Smooth muscle cell (in vitro differentiated cells): Measurements from ENCODE around the gene TTLL9. TPM values are rescaled to one million over a fixed set of nuclear protein-coding genes. Genes with fewer than 3 reads are reported as not detected.

ENCODE experiments used
- DNase-seq: peaks from one replicate; lab custom pipeline; 2025; ENCODE audit not compliant: unreplicated experiment; lab: John Stamatoyannopoulos, UW
- H2AFZ ChIP-seq: fragments of 200-600 bp; sonication (generic); 2 replicates; pipeline ENCODE4 v1.6.0; 2016; ENCODE audit warnings: antibody characterized with exemption, low read depth, mild to moderate bottlenecking
- H3F3A ChIP-seq: fragments of 200-600 bp; sonication (generic); 2 replicates; pipeline ENCODE4 v1.6.0; 2017; ENCODE audit warnings: antibody characterized with exemption, low read depth
- H3K27ac ChIP-seq: fragments of 200-600 bp; sonication (generic); 2 replicates; pipeline ENCODE4 v1.5.1; 2016; ENCODE audit warnings: low read depth, mild to moderate bottlenecking
- H3K27me3 ChIP-seq: fragments of 200-600 bp; sonication (generic); 2 replicates; pipeline ENCODE4 v1.6.1; 2016; ENCODE audit warnings: low read depth, mild to moderate bottlenecking
- H3K36me3 ChIP-seq: fragments of 200-600 bp; sonication (generic); 2 replicates; pipeline ENCODE4 v1.5.1; 2016; ENCODE audit warnings: low read depth
- H3K4me1 ChIP-seq: fragments of 200-600 bp; sonication (generic); 2 replicates; pipeline ENCODE4 v1.5.1; 2016; ENCODE audit warnings: low read depth
- H3K4me2 ChIP-seq: fragments of 200-600 bp; sonication (generic); 2 replicates; pipeline ENCODE4 v1.6.0; 2016; ENCODE audit warnings: mild to moderate bottlenecking
- H3K4me3 ChIP-seq: fragments of 200-600 bp; sonication (generic); 2 replicates; pipeline ENCODE4 v1.5.1; 2016; ENCODE audit warnings: mild to moderate bottlenecking
- H3K79me2 ChIP-seq: fragments of 200-600 bp; sonication (generic); 2 replicates; pipeline ENCODE4 v1.6.0; 2016; ENCODE audit warnings: low read depth, mild to moderate bottlenecking
- H3K9ac ChIP-seq: fragments of 200-600 bp; sonication (generic); 2 replicates; pipeline ENCODE4 v1.6.0; 2016; ENCODE audit warnings: low read depth
- H3K9me3 ChIP-seq: fragments of 200-600 bp; sonication (generic); replicated peaks from 2 replicates; pipeline ENCODE4 v1.5.1; 2016; ENCODE audit warnings: low read depth
- H4K20me1 ChIP-seq: fragments of 200-600 bp; sonication (generic); 2 replicates; pipeline ENCODE4 v1.6.0; 2016; ENCODE audit warnings: low read depth
- WGBS: methylation state at CpG from one replicate; pipeline ENCODE4 v1.1.7; 2016; ENCODE audit warnings: low lambda C conversion rate; 5-methylcytosine and 5-hydroxymethylcytosine counted together
- polyA plus RNA-seq: library from polyadenylated mRNA; unstranded; fragments of >200 nt; fragmentation: Nextera tagmentation; extraction: Ambion mirVana; gene quantifications from 2 replicates; pipeline ENCODE4 v1.2.1, GENCODE V29; 2016
- total RNA-seq: library from RNA; depleted of rRNA; stranded (reverse); fragments of >200 nt; gene quantifications from 2 replicates; pipeline ENCODE4 v1.2.3, GENCODE V29; 2014
- TF ChIP-seq, protein P1 (sequence below): fragments of 200-600 bp; sonication (generic); IDR thresholded peaks from 2 replicates; pipeline ENCODE4 v1.5.1; 2017; ENCODE audit warnings: borderline replicate concordance, mild to moderate bottlenecking, antibody characterized with exemption; ENCODE audit not compliant: insufficient read depth, poor library complexity, severe bottlenecking

The TTLL9 gene
- total and polyA plus RNA-seq, 2 experiments from 2014 or later: 0.13 TPM; not detected in 1

DNA sequence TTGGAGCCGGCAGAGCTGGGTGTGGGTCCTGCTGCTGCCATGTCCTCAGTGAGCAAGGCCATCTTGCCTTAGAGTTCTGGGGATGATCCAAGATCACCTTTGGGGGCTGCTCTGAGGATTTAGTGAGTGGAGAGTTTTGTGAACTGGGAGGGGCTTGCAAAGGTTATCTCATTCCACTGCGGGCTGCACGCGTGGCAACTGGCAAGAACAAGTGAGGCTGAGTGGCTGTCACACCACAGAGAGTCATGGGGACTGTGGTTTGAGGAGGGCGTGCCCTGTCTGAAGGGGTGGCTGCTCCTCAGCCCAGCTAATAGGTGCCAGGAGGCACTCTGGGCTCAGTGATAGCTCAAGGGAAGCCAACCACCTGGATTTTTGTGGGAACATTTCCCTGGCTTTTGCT is 37.6 kb downstream of the TTLL9 start:
- no peak overlapping the region for H3K4me3 ChIP-seq
- H3K79me2 ChIP-seq: no peaks in the 10 kb centered on the region
- H3K27ac ChIP-seq: no peak overlapping the region
- no peaks in the 10 kb centered on the region for H3K27me3 ChIP-seq
- TF ChIP-seq, protein P1, sequence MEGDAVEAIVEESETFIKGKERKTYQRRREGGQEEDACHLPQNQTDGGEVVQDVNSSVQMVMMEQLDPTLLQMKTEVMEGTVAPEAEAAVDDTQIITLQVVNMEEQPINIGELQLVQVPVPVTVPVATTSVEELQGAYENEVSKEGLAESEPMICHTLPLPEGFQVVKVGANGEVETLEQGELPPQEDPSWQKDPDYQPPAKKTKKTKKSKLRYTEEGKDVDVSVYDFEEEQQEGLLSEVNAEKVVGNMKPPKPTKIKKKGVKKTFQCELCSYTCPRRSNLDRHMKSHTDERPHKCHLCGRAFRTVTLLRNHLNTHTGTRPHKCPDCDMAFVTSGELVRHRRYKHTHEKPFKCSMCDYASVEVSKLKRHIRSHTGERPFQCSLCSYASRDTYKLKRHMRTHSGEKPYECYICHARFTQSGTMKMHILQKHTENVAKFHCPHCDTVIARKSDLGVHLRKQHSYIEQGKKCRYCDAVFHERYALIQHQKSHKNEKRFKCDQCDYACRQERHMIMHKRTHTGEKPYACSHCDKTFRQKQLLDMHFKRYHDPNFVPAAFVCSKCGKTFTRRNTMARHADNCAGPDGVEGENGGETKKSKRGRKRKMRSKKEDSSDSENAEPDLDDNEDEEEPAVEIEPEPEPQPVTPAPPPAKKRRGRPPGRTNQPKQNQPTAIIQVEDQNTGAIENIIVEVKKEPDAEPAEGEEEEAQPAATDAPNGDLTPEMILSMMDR: no peak
- DNase-seq: no peak
- H3K36me3 ChIP-seq: no peaks in the 10 kb centered on the region
- H4K20me1 ChIP-seq: no peaks in the 10 kb centered on the region
- WGBS: 91% methylated on average over 5 of the region's 5 CpGs
- H2AFZ ChIP-seq: no peak overlapping the region
- H3K9ac ChIP-seq: no peak overlapping the region
- no peaks in the 10 kb centered on the region for H3K4me1 ChIP-seq
- H3K9me3 ChIP-seq: no peaks in the 10 kb centered on the region
- no peaks in the 10 kb centered on the region for H3F3A ChIP-seq
- H3K4me2 ChIP-seq: no peak overlapping the region

DNA sequence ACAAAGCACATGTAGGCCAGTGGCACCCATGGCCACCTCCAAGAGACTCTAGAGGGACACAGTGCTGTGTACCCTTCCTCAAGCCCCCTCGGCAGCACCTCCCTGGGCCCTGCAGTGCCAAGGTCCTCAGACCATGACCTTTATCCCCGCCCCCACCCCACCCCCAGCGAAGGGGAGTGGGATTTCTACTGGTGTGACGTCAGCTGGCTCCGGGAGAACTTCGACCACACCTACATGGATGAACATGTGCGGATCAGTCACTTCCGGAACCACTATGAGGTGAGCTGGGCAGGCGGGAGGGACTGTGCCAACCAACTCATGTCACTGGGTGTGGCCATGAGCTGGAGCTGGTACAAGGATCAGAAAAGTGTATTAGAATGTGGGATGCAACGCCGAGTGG is 38.0 kb downstream of the TTLL9 start:
- no peaks in the 10 kb centered on the region for H4K20me1 ChIP-seq
- H3K9ac ChIP-seq: no peak overlapping the region
- no peak overlapping the region for H2AFZ ChIP-seq
- DNase-seq: no peak
- TF ChIP-seq, protein P1: no peak
- no peak overlapping the region for H3K4me3 ChIP-seq
- no peaks in the 10 kb centered on the region for H3K36me3 ChIP-seq
- H3K79me2 ChIP-seq: no peaks in the 10 kb centered on the region
- no peaks in the 10 kb centered on the region for H3K9me3 ChIP-seq
- H3K4me2 ChIP-seq: no peak overlapping the region
- no peaks in the 10 kb centered on the region for H3K27me3 ChIP-seq
- H3F3A ChIP-seq: no peaks in the 10 kb centered on the region
- 91% methylated on average over 11 of the region's 11 CpGs for WGBS
- H3K27ac ChIP-seq: no peak overlapping the region
- no peaks in the 10 kb centered on the region for H3K4me1 ChIP-seq

DNA sequence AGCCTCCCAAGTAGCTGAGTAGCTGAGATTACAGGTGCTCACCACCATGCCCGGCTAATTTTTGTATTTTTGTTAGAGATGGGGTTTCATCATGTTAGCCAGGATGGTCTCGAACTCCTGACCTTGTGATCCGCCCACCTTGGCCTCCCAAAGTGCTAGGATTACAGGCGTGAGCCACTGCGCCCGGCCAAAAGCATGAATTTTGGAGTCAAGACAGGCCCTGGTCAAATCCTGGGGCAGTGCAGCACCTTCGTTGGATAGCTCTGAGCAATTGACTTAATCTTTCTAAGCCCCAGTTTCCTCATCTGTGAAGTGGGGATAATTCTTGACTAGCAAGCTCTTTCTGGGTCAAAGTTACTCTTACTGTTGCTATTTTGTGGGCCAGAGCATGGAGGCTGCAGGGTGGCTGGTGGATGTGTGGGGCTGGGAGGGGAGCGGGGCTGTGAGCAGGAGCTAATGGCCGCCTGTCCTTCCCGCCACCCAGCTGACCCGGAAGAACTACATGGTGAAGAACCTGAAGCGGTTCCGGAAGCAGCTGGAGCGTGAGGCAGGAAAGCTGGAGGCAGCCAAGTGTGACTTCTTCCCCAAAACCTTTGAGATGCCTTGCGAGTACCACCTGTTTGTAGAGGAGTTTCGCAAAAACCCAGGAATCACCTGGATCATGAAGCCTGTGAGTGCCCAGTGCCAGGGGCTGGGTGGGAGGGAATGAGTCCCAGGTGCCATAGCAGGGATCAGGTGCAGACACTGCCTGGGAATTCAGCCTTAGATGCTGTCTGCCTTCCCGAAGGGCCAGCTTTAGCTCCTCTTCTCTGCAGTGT is 39.0 kb downstream of the TTLL9 start:
- 92% methylated on average over 17 of the region's 17 CpGs for WGBS
- Histone ChIP-seq H3F3A (no peaks in the 10 kb centered on the region), H3K4me3 (no peak overlapping the region), H3K79me2 (no peaks in the 10 kb centered on the region), H3K4me1 (no peaks in the 10 kb centered on the region), H2AFZ (no peak overlapping the region), H3K9ac (no peak overlapping the region), H3K4me2 (no peak overlapping the region), H3K27me3 (no peaks in the 10 kb centered on the region), H3K36me3 (no peaks in the 10 kb centered on the region), H3K9me3 (no peaks in the 10 kb centered on the region), H3K27ac (no peak overlapping the region), H4K20me1 (no peaks in the 10 kb centered on the region)
- no peak for DNase-seq
- TF ChIP-seq, protein P1: no peak
